GM12878 (cell line): ENCODE data around the gene NFE2L3. TPM values are rescaled to one million over a fixed set of nuclear protein-coding genes. Genes with fewer than 3 reads are reported as not detected.

Experiments
- ATAC-seq: fragments of 200-7000 bp; cut with Tn5 transposase; 3 replicates; pipeline ENCODE4 v1.9.1; 2020; ENCODE audit warnings: mild to moderate bottlenecking, moderate library complexity
- BruUV-seq: library from RNA; stranded (reverse); fragments of 400-500 nt; replicated peaks from 2 replicates; lab custom pipeline; 2021; lab: Mats Ljungman, UMichigan
- CTCF ChIA-PET: fragments of 300-600 bp; sonication (Branson Sonifier 250); formaldehyde crosslinking; extraction: SDS; loops from one replicate; lab custom pipeline; 2021; ENCODE audit warnings: inconsistent platforms; lab: Yijun Ruan, JAX
- POLR2A ChIA-PET: fragments of 350-600 bp; formaldehyde crosslinking; extraction: SDS; loops from one replicate; lab custom pipeline; 2021; ENCODE audit warnings: inconsistent platforms; lab: Charles Lee
- RAD21 ChIA-PET: fragments of 300-600 bp; sonication (Branson Sonifier 250); formaldehyde crosslinking; loops from one replicate; lab custom pipeline; 2023; ENCODE audit warnings: antibody characterized with exemption; ENCODE audit not compliant: unreplicated experiment; lab: Charles Lee
- SMC1A ChIA-PET: fragments of 300-600 bp; sonication (Branson Sonifier 250); formaldehyde crosslinking; loops from one replicate; lab custom pipeline; 2023; ENCODE audit not compliant: unreplicated experiment, uncharacterized antibody; lab: Charles Lee
- DNase-seq: peaks from one replicate; pipeline ENCODE4 v3.0.0-alpha.2; 2011; ENCODE audit warnings: low read depth, low spot score
- FAIRE-seq: peaks from 3 replicates; lab custom pipeline; 2011; peaks lifted over from hg19 to GRCh38; lab: Jason Lieb, UNC
- H2AFZ ChIP-seq: 2 replicates; pipeline ENCODE4 v1.6.0; 2011; ENCODE audit warnings: low read depth, low read length, control low read depth; ENCODE audit not compliant: control insufficient read depth
- H3K27ac ChIP-seq: 2 replicates; pipeline ENCODE4 v1.5.1; 2011; ENCODE audit warnings: control low read depth; ENCODE audit not compliant: control insufficient read depth, insufficient read depth
- H3K27me3 ChIP-seq, 2 experiments: replicated peaks in 1 of 2; 2 replicates each; pipeline versions ENCODE4 v1.6.0 to v1.6.1; 2011; ENCODE audit warnings: low read length in 1 of 2; ENCODE audit not compliant: control insufficient read depth in 2 of 2, insufficient read depth in 2 of 2
- H3K36me3 ChIP-seq, 2 experiments: 2 replicates each; pipeline ENCODE4 v1.5.1; 2011; ENCODE audit warnings: low read length in 1 of 2; ENCODE audit not compliant: control insufficient read depth in 2 of 2, insufficient read depth in 2 of 2
- H3K4me1 ChIP-seq: 2 replicates; pipeline ENCODE4 v1.6.1; 2011; ENCODE audit warnings: mild to moderate bottlenecking, low read length, moderate library complexity, mixed read lengths; ENCODE audit not compliant: control insufficient read depth, insufficient read depth
- H3K4me2 ChIP-seq: 2 replicates; pipeline ENCODE4 v1.6.0; 2011; ENCODE audit warnings: control low read depth; ENCODE audit not compliant: control insufficient read depth, insufficient read depth
- H3K4me3 ChIP-seq: fragments of 200-600 bp; sonication (generic); 2 replicates; pipeline ENCODE4 v1.5.1; 2016
- H3K79me2 ChIP-seq: 2 replicates; pipeline ENCODE4 v1.6.0; 2011; ENCODE audit warnings: low read length; ENCODE audit not compliant: control insufficient read depth, insufficient read depth
- H3K9ac ChIP-seq: 2 replicates; pipeline ENCODE4 v1.8.0; 2011; ENCODE audit warnings: low read length, control low read depth, mixed read lengths; ENCODE audit not compliant: control insufficient read depth, insufficient read depth
- H3K9me3 ChIP-seq: replicated peaks from 3 replicates; pipeline ENCODE4 v1.5.1; 2011; ENCODE audit warnings: mild to moderate bottlenecking, low read length; ENCODE audit not compliant: control insufficient read depth, insufficient read depth
- H4K20me1 ChIP-seq: 2 replicates; pipeline ENCODE4 v1.6.0; 2011; ENCODE audit not compliant: control insufficient read depth, insufficient read depth
- BHLHE40 ChIP-seq, 2 experiments: fragments of 450-650 bp in 1 of 2; IDR thresholded peaks; 2 replicates each; pipeline ENCODE4 v1.6.1; 2011 to 2017; ENCODE audit warnings: low read depth in 2 of 2, borderline replicate concordance in 1 of 2, improper control_type of control experiment in 1 of 2, low read length in 1 of 2, mild to moderate bottlenecking in 1 of 2
- GABPA ChIP-seq: IDR thresholded peaks from 2 replicates; pipeline ENCODE4 v1.6.1; 2014; ENCODE audit warnings: antibody characterized with exemption, low read depth, mild to moderate bottlenecking, inconsistent platforms
- IRF3 ChIP-seq: fragments of 450-650 bp; IDR thresholded peaks from 2 replicates; pipeline ENCODE4 v1.6.1; 2014; ENCODE audit warnings: mild to moderate bottlenecking
- MAX ChIP-seq: IDR thresholded peaks from 2 replicates; pipeline ENCODE4 v1.6.1; 2012; ENCODE audit warnings: low read depth, low read length, improper control_type of control experiment
- MYC ChIP-seq: IDR thresholded peaks from 2 replicates; pipeline ENCODE4 v1.6.1; 2011; ENCODE audit warnings: mild to moderate bottlenecking, low read length, moderate library complexity, inconsistent platforms; ENCODE audit not compliant: insufficient read depth, insufficient replicate concordance, insufficient read length, severe bottlenecking
- NR2C2 ChIP-seq: IDR thresholded peaks from 2 replicates; pipeline ENCODE4 v1.6.1; 2011; ENCODE audit warnings: borderline replicate concordance, low read depth; ENCODE audit not compliant: control insufficient read depth, insufficient read length
- PAX5 ChIP-seq: IDR thresholded peaks from 2 replicates; pipeline ENCODE4 v1.6.1; 2011; ENCODE audit warnings: low read depth, low read length, borderline replicate concordance
- RBBP5 ChIP-seq: fragments of 200-600 bp; sonication (generic); conservative IDR thresholded peaks from 2 replicates; pipeline ENCODE4 v1.6.1; 2016
- REST ChIP-seq: IDR thresholded peaks from 2 replicates; pipeline ENCODE4 v1.6.1; 2012; ENCODE audit warnings: mild to moderate bottlenecking, low read depth, low read length
- SIX5 ChIP-seq: IDR thresholded peaks from 2 replicates; pipeline ENCODE4 v1.6.1; 2011; ENCODE audit warnings: mild to moderate bottlenecking, low read depth, low read length, moderate library complexity; ENCODE audit not compliant: severe bottlenecking
- TAF1 ChIP-seq: IDR thresholded peaks from 2 replicates; pipeline ENCODE4 v1.6.1; 2011; ENCODE audit warnings: mild to moderate bottlenecking, low read depth, low read length, borderline replicate concordance
- TCF3 ChIP-seq: IDR thresholded peaks from 2 replicates; pipeline ENCODE4 v1.6.1; 2012; ENCODE audit warnings: low read depth, mild to moderate bottlenecking, low read length, borderline replicate concordance; ENCODE audit not compliant: insufficient read depth
- YY1 ChIP-seq: IDR thresholded peaks from 2 replicates; pipeline ENCODE4 v1.6.1; 2011; ENCODE audit warnings: low read depth, mild to moderate bottlenecking, low read length
- ZNF207 ChIP-seq: fragments of 450-650 bp; IDR thresholded peaks from 2 replicates; pipeline ENCODE4 v1.6.1; 2014; ENCODE audit warnings: antibody characterized with exemption, mild to moderate bottlenecking, borderline replicate concordance
- ZNF622 ChIP-seq: fragments of 450-650 bp; IDR thresholded peaks from 2 replicates; pipeline ENCODE4 v1.6.1; 2017; ENCODE audit warnings: mild to moderate bottlenecking, inconsistent platforms
- WGBS: methylation state at CpG from one replicate; pipeline ENCODE4 v1.1.6; 2016; ENCODE audit warnings: low lambda C conversion rate; ENCODE audit not compliant: insufficient replicate concordance, insufficient coverage; ENCODE audit errors: missing lambda C conversion rate; 5-methylcytosine and 5-hydroxymethylcytosine counted together
- in situ Hi-C: fragments of 300-500 bp; cut with MboI; formaldehyde crosslinking; loops from 9 replicates; pipeline ENCODE4 v1.14.3; 2018; ENCODE audit warnings: mixed read lengths
- intact Hi-C: fragments of 100-400 bp; cut with micrococcal nuclease; formaldehyde crosslinking; loops from one replicate; pipeline ENCODE4 v1.14.2; 2022; ENCODE audit not compliant: unreplicated experiment
- polyA plus RNA-seq, 11 experiments: library from polyadenylated mRNA; depleted of rRNA in 4 of 11; unstranded in 6 of 11; stranded (reverse) in 5 of 11; fragments of >200 nt; fragmentation: Nextera tagmentation in 4 of 11; fragmentation: Illumina TruSeq in 1 of 11; extraction: Ambion mirVana in 4 of 11; extraction: Trizol in 1 of 11; gene quantifications; 1 replicate in 1 of 11; 2 replicates in 10 of 11; pipeline versions ENCODE4 v1.2.1 to v1.2.3, GENCODE V29; 2011 to 2016; ENCODE audit warnings: inconsistent platforms in 2 of 11, missing spikeins in 2 of 11, low read depth in 1 of 11
- total RNA-seq, 4 experiments: library from RNA; depleted of rRNA in 3 of 4; stranded (reverse); fragments of >200 nt in 3 of 4; fragmentation: Illumina TruSeq in 1 of 4; extraction: Trizol in 1 of 4; gene quantifications; 2 replicates each; pipeline versions ENCODE4 v1.2.1 to v1.2.3, GENCODE V29; 2013 to 2021

NFE2L3 gene
- total and polyA plus RNA-seq, 10 of the 15 experiments (the other 5 are each of a cell fraction or from before 2014, with no cell fraction given) = 4.4 to 34.9 (median 13.0) TPM

- Histone ChIP-seq H2AFZ (peak within 1 kb of the TSS; percentile 16), H3K36me3 (peaks cover 2 to 11% of the 10 kb centered on the region in 2 experiments), H3K4me3 (peak within 1 kb of the TSS; percentile 98), H3K9me3 (no peaks in the 10 kb centered on the region; the same call in 2 of the 3 replicates), H3K79me2 (peaks cover 90% of the 10 kb centered on the region), H3K4me1 (0 out of 2 replicates have a peak, but pooled peaks cover 3% of the 10 kb centered on the region), H4K20me1 (no peaks in the 10 kb centered on the region; the same call in 1 of the 2 replicates), H3K4me2 (0 out of 2 replicates have a peak within 1 kb of the TSS, but pooled peaks have one; percentile 18), H3K27ac (peak within 1 kb of the TSS; percentile 96), H3K9ac (peak within 1 kb of the TSS; percentile 98), H3K27me3 (no peaks in the 10 kb centered on the region)
- peak; percentile 75 for ATAC-seq
- ChIA-PET CTCF (interaction anchor here (0.7 to 13.1 kb wide), 10 partner anchors 12 to 307 kb away, joined by 3 to 203 read pairs (median 7); partner anchors contain the start of gene NFE2L3), SMC1A (interaction anchor here (1.0 to 11.0 kb wide), 9 partner anchors 9 to 233 kb away, joined by 3 to 198 read pairs (median 6); partner anchors contain the start of gene NFE2L3), POLR2A (interaction anchor here (0.5 to 12.7 kb wide), 17 partner anchors 9 to 334 kb away, joined by 3 to 206 read pairs (median 4); partner anchors contain the start of gene NFE2L3), RAD21 (interaction anchor here (0.7 to 12.7 kb wide), 18 partner anchors 8 to 308 kb away, joined by 3 to 164 read pairs (median 5); partner anchors contain the start of gene NFE2L3)
- no TSS peak for BruUV-seq
- peak; percentile 98 for DNase-seq
- WGBS = under 1% methylated on average over 71 of the region's 71 CpGs
- FAIRE-seq = peak; percentile 95
- in situ Hi-C loops (loop anchor here (5.0 kb wide), 1 partner anchor 92 kb away; the partner anchor contains the start of gene SNX10), intact Hi-C loops (loop anchor here (2.0 to 10.0 kb wide), 6 partner anchors 48 to 464 kb away; partner anchors contain the start of gene NFE2L3)
- TF ChIP-seq RBBP5 = no peak
- TF ChIP-seq MYC = no peak
- peak; percentile 97 for TF ChIP-seq TAF1
- TF ChIP-seq MAX = peak; percentile 66; the same call in 1 of the 2 replicates
- peak; percentile 63 for TF ChIP-seq IRF3
- TF ChIP-seq NR2C2 = no peak
- peak; percentile 82 to 93 for TF ChIP-seq BHLHE40 (IDR thresholded peaks at IDR 0.05; ENCODE audit: borderline replicate concordance in 1 of 2, low read depth in 2 of 2, low read length in 1 of 2)
- TF ChIP-seq ZNF622 = no peak
- no peak for TF ChIP-seq REST
- TF ChIP-seq YY1 = no peak
- peak; percentile 94 for TF ChIP-seq ZNF207
- peak; percentile 48; the same call in 1 of the 2 replicates for TF ChIP-seq PAX5
- TF ChIP-seq SIX5 = peak; percentile 50
- TF ChIP-seq GABPA = no peak
- TF ChIP-seq TCF3 = peak; percentile 90; the same call in 1 of the 2 replicates
Measured at GRCh38 chr7:26200444-26201246, 48.6 kb downstream of the NFE2L3 start, which contains the start of gene HNRNPA2B1. Gene HNRNPA2B1 (minus strand): TSS chr7:26200746. CDS start chr7:26200577, 169 bp downstream.
